CD4-positive, alpha-beta T cell treated with Interleukin-4 for 1 hour (primary cell): ENCODE data around the gene TTC3.
"Not testable (repeated sequence)": the region's sequence is repeated elsewhere in the genome, so short reads cannot be mapped to it uniquely, and the experiment has no call there.

Experiments
- DNase-seq, 2 donors: peaks; one replicate each; pipeline ENCODE4 v3.0.0-alpha.2; 2020 to 2022

The TTC3 gene

DNA sequence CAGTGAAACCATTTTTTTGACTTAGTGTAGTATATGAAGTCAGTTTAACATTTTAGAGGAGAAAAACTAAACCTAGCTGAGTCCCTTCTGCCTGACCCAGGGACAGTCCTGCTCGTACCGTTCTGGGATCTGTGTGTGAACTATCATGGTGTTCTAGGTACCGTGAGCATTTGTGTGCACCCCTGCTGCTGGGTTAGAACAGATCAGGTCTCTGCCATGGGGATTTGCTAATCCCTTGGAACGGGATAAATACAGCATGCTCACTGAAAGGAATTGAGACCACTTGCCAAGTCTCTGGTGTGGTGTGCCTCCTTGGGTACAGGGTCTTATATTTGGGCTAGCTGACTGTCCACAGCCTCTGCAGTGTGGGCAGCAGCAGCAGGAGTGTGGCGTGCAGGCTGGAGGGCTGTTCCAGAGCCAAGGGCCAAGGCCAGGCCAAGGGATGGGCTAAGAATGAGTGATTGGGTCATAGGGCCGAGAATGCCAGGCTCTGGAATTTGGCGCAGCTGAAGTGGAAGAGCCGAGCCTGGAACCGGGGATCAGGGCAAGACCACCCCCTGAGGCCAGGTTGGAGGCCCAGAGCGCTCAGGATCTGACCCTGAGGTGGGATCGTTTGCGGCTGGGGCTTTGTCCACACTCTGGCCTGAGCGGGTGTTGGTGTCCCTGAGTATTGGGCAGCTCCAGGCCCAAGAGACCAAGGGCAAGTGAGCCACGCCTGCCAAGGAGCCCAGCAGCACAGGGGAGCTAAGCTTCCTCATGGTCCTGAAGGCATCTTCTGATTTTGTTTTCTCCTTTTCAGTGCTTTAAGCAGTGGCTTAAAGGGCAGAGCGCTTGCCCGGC lies 127.8 kb downstream of the TTC3 start:
- no peak for DNase-seq

DNA sequence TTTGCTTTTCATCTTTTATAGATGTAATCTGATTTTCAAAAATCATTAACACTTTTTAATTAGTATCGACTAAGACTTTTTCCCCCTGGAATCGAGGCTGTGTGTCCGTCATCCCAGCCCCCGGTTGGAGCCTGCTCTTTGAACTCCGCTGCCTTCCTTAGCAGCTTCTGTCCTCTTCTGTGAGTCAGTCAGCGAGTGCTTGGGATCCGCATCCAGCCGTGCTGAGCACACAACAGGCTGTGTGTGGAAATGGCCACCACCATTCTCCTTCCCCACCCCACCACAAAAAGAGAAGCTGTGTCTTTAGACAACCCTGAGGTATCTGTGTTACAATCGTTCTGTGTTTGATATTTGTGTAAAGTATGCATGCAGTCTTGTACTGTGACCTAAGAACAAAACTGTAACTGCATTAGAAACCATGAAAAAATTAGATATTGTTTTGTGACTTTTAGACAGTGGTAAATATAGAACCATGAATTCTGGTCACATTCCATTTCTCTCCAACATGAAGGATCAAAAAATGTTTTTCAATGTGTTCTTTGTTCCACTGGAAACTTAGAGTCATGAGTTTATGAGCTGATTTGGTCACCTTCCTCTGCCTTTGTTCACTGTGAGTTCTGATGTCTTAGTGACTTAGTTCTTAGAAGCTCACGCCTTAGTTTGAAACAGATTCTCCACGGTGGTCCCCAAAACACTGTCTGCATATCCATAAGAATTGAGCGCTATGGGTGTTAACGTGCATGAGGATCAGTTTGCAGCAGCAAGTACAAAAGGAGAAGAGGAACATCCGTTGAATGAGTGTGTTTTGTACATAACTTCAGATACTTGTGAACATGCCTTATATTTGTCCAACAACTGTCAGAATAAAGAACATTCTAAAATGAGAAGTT lies 129.4 kb downstream of the TTC3 start:
- DNase-seq: no peak

DNA sequence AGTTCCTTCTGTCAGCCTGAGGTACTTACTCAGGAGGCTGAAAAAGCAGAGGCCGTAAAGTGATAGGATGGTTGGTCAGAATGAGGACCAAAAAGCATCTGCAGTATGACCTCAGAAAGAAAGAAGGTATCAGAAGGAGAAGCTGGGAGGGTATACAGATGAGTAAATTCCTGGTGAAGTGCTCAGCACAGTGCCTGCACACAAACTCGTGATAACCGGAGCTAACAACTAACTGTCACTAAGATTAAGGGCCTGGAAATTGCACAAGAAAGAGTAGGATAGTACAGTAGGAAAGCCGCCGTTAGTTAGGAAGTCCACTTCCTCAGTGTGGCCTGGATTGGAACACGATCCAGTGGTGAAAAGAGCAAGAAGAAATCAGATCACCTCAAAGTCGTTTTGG lies 131.5 kb downstream of the TTC3 start:
- no peak for DNase-seq

DNA sequence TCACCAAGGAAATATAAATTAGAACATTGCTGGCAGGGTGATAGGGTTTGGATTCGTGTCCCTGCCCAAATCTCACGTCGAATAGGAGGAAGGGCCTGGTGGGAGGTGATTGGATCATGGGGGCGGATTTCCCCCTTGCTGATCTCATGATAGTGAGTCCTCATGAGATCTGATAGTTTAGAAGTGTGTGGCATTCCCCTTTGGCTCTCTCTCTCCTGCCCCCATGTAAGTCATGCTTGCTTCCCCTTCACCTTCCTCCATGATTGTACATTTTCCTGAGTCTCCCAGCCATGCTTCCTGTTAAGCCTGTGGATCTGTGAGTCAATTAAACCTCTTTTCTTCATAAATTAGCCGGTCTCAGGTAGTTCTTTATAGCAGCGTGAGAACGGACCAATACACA lies 133.4 kb downstream of the TTC3 start:
- no peak for DNase-seq

DNA sequence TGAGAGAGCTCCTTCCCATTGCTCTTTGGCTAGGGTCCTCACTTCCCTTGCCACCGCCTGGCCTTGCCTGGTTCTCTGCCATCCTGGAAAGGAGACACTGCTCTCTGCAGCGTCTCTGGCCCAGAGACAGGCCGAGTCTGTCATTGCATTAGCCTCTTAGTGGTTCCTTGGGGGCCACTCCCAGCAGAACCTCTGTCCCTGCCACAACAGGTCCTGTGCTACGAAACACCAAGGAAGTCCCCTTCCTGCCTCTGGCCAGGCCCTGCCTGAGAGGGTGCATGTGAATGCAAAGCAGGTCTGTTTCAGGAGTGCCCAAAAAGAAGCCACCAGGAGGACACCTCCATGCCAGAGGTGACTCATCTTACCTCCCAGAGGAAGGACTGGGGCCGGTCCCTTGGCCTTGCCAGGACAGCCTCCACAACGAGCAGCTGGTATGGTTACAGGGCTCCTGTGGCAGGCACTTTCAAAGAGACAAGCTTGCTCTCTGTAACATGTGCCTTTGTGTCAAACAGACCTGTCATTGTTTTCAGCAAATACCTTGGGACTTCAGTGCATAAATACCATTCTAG lies 134.5 kb downstream of the TTC3 start:
- DNase-seq: no peak

DNA sequence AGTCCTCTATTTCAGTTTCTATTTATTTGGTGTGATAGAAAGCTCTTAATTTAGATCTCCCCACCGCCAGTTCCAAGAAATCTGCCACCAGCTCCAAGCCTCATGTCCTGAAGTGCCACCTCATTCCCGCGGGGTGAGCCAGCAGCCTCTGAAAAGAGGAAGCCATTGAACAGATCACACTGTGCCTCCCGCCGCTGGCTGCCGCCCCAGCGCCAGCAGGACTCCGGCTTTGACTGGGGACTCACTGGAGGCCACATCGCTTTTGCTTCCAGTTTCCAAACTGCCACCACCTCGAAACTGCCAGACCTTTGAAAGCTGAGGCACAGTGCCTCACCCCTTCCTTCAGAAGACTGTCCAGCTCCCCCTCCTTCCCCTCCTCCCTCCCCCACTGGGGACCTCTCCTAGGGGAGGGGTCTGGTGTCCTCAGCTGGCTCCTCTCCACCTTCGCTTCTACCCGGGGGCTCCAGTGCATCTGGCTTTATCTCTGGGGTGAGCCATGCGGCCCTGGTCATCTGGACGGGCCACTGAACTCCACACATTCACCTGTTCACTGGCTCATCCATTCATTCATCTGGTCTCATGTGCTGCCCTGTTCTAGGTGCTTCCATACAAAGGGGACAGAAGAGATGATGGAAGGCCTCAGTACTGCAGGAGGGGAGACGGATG lies 135.1 kb downstream of the TTC3 start:
- peak; percentile 8 to 70 for DNase-seq

DNA sequence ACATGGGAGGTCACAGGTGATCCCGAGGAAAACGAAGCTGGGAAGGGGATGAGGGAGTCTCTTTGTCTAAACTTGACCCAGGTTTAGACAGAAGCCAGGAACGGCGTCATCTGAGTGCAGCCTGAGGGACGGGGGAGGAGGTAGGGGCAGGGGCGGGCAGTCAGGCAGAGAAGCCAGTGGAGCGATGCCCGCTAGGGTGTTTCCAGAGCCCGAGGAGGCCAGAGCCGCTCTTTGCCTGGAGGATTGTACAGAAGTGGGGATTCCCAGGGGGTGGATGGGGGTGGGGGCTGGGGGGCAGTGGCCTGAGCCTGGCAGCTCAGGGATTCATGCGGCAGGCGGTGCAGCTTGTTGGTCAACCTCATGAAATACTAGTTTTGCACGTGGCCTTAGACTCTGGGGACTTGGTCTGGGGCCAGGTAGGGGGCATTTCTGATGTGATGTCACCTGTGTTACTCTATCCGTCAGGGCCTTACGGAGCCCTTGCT lies 135.7 kb downstream of the TTC3 start:
- peak in 1 of 2 donors; percentile 40 for DNase-seq

DNA sequence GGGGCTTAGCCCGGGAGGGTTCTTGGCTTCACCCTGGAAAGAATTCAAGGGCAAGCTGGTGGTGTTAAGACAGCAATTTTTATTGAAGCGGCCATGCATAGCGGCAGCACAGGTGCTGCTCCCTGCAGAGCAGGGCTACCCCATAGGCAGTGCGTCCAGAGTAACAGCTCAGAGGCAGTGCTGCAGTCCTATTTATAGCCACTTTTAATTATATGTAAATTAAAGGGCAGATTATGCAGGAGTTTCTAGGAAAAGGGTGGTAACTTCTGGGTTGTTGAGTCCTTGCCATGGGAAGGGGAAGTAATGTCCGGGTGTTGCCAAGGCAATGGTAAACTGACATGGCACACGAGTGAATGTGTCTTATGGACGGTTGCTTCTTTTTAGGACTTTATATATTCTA lies 137.1 kb downstream of the TTC3 start:
- no peak for DNase-seq

DNA sequence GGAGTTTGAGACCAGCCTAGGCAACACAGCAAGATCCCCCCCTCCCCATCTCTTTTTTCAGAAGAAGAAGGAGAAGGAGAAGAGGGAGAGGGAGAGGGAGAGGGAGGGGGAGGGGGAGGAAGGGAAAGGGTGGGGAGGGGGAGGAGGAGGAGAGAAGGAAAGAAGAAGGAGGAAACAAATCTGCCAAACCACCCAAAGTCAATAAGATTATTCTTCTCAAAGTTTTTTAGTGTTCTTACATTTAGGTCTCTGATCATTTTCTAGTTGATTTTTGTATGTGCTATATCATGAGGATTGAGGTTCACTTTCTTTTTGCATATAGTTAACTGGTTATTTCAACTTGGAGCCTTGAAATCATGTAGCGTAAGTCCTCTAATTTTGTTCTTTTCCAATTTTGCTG lies 137.7 kb downstream of the TTC3 start:
- no peak for DNase-seq

DNA sequence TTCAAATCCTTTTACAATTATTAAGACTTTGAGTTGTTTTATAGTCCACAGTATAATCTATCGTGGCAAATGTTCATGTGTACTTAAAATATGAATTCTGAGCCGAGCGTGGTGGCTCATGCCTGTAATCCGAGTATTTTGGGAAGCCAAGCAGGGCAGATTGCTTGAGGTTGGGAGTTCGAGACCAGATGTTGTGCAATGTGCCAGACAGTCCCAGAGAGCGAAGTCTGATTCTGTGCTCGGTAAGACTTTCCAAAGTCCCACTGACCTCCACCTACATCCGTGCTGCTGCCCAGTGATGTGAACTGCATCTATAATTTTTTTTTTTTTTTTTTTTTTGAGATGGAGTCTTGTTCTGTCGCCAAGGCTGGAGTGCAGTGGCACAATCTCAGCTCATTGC lies 141.9 kb downstream of the TTC3 start:
- DNase-seq: no peak

DNA sequence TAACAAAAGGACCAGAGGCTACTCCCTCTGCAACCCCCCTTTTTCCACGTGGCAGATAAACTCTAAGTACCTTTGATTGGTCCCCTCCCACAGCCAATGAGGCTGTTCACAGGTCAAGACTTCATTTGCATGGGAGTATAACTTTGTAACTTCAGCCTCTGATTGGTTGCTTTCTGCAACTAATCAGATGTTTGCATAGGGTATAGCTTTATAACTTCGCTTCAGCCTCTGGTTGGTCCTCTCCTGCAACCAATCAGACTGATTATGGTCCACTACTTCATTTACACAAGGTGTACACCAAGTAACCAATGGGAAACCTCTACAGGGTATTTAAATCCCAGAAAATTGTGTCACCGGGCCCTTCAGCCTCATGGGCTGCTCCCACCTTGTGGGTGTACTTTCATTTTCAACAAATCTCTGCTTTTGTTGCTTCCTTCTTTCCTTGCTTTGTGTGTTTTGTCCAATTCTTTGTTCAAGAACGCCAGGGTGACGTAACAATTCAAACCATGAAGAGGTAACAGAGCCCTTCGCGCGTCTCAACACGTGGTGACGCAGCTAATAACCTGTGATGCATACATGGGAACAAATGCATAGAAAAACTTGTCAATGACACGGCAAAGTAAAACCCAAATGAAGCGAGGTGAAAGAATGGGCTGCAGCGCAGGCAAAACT lies 146.8 kb downstream of the TTC3 start:
- peak; percentile 37 to 38 for DNase-seq

DNA sequence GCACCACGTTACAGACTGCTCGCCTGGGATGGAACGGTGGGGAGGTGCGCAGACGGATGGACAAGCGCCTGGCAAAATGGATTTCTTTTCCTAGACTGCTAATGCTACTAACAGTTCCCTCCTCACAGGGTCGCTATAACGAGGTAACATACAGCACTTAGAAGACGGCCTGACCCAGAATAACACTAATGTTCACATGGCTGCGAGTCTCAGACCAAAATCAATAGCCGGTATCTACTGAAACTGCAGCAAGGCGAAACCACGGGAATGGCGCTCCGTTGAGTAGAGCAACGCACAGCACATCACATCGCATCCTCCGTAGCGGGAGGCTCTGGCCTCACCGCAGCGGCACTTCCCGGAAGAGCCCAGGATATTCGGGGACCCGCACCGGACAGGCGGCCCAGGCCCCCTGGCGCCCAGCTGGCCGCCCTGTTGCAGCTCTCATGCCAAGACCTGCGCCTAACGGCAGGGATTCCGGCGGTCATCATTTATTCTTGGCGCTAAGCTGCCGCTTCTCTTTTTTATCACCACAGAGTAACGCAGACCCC lies 147.5 kb downstream of the TTC3 start:
- DNase-seq: peak; percentile 20 to 36

DNA sequence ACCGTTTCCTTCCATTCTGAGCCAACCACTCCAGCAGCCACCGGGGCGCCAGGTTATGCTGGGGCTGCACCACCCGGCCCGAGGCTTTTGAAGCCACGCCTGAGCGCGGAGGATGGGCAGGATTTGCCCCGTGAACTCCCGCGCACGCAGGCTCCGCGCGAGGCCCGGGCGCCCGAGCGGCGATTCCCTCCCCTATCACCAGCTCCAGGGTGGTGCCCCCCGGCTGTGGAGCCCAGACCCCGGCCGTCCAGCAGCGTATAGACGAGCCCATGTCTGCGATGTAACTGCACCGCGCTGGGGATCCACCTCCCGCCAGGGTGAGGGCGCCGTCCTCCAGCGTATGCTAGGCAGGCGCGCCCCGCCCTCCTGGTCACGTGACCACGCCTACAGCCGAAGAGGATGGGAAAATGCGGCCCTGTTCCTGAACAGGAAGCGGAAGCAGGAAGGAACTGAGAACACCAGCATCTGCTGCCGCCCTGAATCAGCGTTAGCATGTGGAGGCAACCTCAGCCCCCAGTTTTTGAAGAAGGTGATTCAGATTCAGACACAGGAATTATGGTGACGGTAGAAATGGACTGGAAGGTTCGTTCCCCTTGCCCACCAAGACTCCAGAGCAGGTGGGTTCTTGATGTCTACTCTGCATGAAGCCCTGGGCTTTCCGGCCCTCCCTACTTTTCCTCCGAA lies 148.1 kb downstream of the TTC3 start:
- DNase-seq: peak; percentile 91 to 93

DNA sequence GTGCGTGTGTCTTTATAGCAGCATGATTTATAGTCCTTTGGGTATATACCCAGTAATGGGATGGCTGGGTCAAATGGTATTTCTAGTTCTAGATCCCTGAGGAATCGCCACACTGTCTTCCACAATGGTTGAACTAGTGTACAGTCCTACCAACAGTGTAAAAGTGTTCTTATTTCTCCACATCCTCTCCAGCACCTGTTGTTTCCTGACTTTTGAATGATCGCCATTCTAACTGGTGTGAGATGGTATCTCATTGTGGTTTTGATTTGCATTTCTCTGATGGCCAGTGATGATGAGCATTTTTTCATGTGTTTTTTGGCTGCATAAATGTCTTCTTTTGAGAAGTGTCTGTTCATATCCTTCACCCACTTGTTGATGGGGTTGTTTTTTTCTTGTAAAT lies 149.2 kb downstream of the TTC3 start:
- not testable (repeated sequence) for DNase-seq

DNA sequence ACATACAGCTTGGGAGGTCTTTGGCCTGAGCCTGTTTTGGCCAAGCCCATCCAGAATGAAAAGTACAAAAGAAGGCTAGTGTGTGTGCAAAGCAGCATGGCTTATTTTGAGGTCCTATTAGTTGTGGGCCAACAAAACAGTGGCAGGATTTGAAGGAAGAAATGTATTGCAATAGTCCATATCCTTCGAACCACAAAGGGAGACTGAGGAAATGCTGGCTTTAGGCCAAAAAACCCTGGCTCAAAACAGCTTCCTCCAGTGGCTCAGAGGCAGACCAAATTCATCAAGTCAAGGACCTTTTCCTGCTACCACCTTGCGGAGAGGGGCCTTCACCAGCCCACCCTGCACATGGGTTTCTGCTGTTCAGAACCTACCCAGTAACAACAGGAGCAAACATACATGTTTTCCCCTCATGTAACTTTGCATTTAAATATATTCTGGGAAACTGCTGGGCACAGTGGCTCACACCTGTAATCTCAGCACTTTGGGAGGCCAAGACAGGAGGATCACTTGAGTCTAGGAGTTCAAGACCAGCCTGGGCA lies 150.8 kb downstream of the TTC3 start:
- no peak for DNase-seq

DNA sequence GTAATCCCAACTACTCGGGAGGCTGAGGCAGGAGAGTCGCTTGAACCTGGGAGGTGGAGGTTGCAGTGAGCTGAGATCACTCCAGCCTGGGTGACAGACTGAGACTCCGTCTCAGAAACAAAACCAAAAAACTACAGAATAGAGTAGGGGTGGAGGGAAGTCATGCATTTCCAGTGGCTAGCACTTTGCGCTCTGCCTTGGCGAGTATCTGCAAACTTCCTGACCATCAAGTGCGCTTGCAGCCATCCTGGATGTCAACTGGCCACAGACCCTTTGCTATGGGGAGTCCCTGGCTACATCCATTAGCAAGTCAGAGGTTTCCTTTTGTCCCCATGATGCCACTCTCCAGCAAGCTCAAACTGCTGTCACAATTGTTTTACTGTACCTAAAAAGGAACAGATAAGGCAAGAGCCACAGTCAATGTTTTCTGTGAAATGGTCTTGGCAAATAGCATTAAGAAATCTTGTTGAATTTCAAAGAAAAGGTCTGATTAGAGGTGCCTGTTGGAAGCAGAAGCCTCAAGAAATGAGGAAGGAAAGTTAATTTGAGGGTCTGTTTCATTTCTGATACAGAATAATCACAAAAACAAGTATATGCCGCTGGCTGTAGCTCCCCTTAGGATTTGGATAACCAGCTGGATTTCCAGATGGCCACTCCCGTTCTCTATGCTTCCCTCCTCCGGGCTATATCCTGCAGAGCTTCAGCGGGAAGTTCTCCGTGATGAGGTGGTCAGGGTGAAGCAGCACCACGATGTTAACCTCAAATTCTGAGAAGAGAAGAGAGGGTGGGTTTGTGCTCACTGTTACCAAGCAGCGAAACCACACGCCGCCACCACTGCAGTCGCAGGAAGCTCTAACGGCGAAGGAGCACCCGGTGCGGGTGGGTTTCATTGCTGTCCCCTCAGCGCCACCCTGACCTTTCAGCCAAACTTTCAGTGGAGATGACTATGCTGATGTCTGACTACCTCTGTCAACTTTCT lies 152.1 kb downstream of the TTC3 start:
- DNase-seq: peak; percentile 57 to 60

DNA sequence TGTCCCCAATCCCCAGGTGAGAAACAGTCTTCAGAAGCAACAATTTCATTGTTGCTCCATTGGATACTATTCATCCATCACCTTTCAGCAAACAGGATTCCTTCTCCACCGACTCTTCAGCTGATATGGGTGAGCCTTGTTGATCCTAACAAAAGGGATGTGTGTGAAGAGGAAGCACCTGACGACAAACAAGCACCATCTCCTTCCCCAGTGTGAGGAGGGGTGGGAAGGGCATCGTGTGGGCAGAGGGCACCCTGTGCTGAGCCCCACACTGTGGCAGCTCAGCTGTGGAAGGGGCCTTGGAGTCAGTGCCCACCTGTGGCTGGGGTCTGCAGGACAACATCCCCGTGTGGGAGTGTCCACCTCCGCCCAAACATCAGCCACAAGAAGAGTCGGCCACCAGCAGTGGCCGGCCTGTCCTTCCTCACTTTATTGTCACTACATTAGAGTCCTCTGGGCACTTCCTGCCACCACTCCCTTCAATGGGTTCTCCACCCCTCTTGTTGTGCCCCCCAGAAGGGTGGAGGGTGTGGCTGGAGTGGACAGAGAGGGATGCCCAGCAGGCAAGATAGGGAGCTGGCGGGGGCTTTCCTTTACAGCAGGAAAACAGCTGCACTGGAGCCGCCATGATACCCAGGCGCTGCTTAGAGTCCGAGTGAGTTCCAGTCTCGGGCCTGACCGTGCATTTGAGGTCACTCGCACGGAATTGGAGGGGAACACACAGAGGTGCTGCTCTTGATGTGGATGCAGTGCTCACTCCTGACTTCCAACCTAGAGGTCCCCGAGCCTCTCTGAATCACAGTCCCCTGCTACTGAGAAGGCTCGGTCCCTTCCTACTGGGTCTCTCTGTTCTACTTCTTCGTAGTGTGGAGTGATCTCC lies 153.2 kb downstream of the TTC3 start:
- no peak for DNase-seq

DNA sequence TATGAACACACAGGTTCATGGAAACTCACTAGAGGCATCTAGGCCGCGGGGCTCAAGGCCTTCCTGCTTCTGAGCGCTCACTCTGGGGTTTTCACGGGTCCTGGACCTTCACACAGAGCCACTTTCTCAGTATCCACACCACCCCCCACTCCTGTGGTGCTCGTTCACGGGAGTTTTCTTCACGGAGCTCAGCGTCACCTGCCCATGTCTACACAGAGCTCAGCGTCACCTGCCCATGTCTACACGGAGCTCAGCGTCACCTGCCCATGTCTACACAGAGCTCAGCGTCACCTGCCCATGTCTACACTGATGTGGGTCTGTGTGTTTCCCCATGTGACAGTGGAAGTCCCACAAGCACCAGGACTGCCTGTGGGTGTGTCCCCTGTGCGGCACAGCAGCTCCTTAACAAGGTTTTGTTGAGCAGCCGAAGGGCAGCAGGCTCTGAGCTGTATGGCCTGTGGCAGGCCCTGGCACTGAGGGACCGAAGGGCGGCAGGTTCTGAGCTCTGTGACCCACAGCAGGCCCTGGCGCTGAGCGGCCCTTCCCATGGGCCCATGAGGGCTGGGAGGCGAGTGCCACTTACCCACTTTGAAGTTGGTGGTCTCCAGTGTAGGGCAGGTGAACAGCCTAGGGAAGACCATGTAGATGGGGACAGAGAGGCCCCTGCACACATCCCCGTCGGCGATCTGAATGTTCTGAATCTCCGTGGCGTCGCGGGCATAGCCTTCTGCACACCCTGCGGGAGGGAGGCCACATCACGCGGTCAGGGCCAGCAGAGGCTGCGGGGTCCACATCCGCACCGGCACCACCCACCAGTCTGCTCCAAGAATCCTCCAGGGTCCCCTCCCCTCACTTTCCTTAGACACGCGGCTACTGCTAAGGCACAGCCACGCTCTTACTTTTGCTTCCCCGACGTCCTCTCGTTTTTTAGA lies 154.3 kb downstream of the TTC3 start:
- DNase-seq: no peak
